ENCODE data around the gene SNX2.
A peak's percentile ranks its signal among the peaks of the same experiment; 100 is the strongest.

Gene SNX2

DNA sequence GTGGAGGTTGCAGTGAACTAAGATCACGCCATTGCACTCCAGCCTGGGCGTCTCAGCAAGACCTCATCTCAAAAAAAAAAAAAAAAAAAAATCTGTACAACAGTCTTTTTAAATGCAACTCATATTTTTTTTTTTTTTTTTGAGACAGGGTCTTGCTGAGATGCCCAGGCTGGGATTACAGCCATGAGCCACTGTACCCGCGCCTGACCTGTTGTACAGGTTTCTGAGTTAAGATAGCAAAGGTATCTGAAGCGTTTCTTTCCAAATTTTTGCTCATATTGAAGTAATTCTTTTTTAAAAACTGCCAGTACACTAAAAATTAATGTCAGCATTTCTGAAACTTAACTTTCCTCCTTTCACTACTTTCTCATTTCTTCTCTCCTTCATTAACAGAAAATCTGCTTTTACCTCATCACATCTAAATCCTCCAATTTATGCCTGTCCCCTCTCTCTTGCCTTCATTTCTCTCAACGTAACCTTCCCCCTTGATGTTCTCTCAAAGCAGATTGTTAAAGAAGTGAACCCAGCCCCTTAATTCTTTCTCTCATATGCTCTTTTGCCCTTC, 67.2 kb downstream of the SNX2 start:
- ATAC-seq, result no peak

DNA sequence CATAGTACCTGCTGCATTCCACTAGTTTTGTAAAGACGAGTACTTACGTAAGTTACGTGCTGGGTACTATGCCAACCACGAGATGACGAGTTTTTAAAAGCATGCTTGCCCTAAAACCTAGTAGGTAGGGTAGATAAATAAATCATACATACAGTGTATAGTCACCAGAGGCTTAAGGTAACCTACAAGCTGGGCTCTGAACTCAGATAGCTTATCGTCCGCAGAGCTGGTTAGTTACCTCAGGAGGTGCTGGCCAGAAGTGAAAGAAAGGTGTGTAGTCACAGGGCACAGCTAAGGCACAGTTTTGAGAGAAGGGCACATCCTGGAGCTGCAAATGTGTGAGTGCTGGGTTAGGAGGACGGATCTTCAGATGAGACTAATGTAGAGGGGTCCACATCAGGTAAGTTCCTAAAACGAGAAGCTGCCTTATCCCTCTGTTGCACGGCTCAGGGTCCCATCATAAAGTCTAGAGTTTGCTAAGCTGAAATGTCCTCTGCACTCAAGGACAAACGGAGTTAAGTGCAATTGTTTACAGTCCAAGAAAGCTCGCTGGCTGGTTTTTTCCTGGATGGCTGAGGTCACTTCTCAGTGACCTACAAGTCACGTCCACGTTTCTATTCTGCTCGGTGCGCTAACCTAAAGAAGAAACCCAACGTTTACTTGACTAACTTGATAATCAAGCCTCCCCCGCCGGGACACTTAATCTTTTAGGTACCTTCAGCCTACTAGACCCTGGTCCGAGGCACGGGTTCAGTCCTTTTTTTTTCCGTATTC, 69.4 kb downstream of the SNX2 start:
- no peak for ATAC-seq
- TF ChIP-seq GLIS3 (CRISPR knock-in tag; IDR thresholded peaks at IDR 0.05), result no peak
- no peak for TF ChIP-seq TOX (CRISPR knock-in tag; IDR thresholded peaks at IDR 0.05; ENCODE audit: borderline replicate concordance)
- no peak for TF ChIP-seq ZNF70 (CRISPR knock-in tag; IDR thresholded peaks at IDR 0.05)
- TF ChIP-seq ZNF8 (CRISPR knock-in tag; IDR thresholded peaks at IDR 0.05), result no peak
- TF ChIP-seq, protein P1, sequence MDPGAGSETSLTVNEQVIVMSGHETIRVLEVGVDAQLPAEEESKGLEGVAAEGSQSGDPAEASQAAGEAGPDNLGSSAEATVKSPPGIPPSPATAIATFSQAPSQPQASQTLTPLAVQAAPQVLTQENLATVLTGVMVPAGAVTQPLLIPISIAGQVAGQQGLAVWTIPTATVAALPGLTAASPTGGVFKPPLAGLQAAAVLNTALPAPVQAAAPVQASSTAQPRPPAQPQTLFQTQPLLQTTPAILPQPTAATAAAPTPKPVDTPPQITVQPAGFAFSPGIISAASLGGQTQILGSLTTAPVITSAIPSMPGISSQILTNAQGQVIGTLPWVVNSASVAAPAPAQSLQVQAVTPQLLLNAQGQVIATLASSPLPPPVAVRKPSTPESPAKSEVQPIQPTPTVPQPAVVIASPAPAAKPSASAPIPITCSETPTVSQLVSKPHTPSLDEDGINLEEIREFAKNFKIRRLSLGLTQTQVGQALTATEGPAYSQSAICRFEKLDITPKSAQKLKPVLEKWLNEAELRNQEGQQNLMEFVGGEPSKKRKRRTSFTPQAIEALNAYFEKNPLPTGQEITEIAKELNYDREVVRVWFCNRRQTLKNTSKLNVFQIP (CRISPR knock-in tag; IDR thresholded peaks at IDR 0.05; ENCODE audit: borderline replicate concordance, low read depth), result no peak

More for the DNA sequence above, 67.2 kb downstream of the SNX2 start:
- TF ChIP-seq BACH2 (CRISPR knock-in tag; IDR thresholded peaks at IDR 0.05; ENCODE audit: borderline replicate concordance), result no peak
- TF ChIP-seq CSDC2 (CRISPR knock-in tag; IDR thresholded peaks at IDR 0.05), result no peak
- TF ChIP-seq, protein P2, sequence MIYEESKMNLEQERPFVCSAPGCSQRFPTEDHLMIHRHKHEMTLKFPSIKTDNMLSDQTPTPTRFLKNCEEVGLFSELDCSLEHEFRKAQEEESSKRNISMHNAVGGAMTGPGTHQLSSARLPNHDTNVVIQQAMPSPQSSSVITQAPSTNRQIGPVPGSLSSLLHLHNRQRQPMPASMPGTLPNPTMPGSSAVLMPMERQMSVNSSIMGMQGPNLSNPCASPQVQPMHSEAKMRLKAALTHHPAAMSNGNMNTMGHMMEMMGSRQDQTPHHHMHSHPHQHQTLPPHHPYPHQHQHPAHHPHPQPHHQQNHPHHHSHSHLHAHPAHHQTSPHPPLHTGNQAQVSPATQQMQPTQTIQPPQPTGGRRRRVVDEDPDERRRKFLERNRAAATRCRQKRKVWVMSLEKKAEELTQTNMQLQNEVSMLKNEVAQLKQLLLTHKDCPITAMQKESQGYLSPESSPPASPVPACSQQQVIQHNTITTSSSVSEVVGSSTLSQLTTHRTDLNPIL (CRISPR knock-in tag; IDR thresholded peaks at IDR 0.05; ENCODE audit: low read depth), result no peak
- no peak for TF ChIP-seq ZC3H10 (CRISPR knock-in tag; IDR thresholded peaks at IDR 0.05)
- TF ChIP-seq SNAI2 (CRISPR knock-in tag; IDR thresholded peaks at IDR 0.05), result no peak
- TF ChIP-seq TCF4 (CRISPR knock-in tag; IDR thresholded peaks at IDR 0.05; ENCODE audit: borderline replicate concordance), result no peak

DNA sequence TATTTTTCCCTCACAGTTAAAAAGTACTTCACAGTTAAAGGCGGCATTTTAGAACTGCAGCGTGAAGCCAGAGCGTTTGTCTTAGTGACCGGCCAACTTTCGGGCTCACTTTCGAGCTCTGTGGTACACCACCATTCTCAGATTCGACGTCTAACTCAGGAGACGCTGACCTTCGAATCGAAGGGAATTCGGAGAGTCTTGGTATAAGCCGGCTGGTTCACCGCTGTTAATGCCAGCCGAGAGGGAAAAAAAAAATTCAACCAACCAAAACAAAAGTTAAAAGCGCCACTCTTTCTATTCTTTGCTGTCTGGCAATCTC, 70.0 kb downstream of the SNX2 start:
- no peak for TF ChIP-seq TOX (CRISPR knock-in tag; IDR thresholded peaks at IDR 0.05; ENCODE audit: borderline replicate concordance)
- no peak for ATAC-seq

DNA sequence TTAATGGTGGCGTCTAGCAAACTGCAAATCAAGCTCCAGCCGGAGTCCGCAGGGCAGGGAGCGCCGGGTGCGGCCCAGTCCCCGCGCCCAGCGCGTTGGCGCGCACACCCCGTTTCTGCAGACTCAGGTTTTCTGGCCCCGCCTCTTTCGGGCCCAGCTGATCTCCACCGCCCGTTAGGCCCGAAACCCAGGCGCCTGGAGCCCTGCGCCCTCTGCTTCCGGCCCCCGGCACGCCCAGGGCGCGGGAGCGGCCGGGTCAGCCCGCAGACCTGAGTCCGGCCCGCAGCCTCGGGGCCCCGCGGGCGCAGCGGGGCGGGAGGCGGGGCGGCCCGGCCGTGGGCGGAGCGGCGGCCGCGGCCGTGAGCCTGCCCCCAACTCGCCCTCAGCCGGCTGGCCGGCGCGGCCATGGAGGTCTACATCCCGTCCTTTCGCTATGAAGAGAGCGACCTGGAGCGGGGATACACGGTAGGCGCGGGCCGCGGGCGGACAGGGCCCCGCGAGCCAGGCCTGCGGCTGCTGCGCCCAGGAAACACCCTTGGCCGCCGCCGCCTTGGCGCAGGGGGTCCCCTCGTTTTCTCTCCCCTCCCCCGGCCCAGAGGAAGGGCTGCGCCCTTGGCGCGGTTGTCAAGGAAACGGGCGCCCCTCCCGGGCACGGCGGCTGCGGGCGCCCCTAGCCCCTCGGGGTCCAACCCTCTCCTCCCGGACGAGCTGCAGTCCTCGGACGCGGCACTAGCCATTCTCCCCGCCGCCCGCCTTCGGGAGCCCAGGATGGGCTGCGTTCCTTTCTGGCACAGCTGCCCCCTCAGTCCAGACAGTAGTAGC, 70.6 kb downstream of the SNX2 start, which contains the start of gene SNX24:
Gene SNX24 (plus strand): TSS at position 385 of the 822 bp plus-strand sequence. CDS start 21 bp downstream, at position 406.
- ATAC-seq, result peak; percentile 94
- TF ChIP-seq ZNF8 (CRISPR knock-in tag; IDR thresholded peaks at IDR 0.05), result 0 out of 2 replicates have a peak, but pooled peaks have one; percentile 8
- TF ChIP-seq, protein P1 (CRISPR knock-in tag; IDR thresholded peaks at IDR 0.05; ENCODE audit: borderline replicate concordance, low read depth), result no peak

DNA sequence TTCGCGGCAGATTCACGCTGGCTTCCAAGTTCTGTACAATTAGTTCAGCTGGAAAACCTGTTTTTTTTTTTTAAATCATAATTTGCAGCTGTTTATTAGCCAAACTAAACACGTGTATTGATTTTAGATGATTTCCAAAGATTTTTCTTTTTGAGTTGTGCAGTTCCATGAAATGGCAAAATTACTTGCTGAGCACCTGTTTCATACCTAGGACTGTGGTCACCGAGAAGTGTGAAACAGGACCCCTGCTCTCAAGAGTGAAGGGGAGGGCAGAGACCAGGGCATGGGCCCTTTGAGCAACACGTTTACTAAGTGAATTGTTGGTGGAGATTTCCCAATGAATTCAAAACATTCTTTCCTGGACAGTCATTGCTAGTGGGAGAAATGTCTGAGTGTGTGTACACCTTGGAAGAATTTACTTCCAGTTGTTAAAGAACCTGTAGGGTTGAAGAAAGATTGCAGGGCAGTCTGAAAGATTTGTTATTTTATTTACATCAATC, 71.2 kb downstream of the SNX2 start:
- TF ChIP-seq ZNF8 (CRISPR knock-in tag; IDR thresholded peaks at IDR 0.05) (no peak), SNAI2 (CRISPR knock-in tag; IDR thresholded peaks at IDR 0.05) (no peak), ARNTL (CRISPR knock-in tag; IDR thresholded peaks at IDR 0.05; ENCODE audit: borderline replicate concordance, low read depth) (no peak), ZC3H10 (CRISPR knock-in tag; IDR thresholded peaks at IDR 0.05) (no peak), OSR1 (CRISPR knock-in tag; IDR thresholded peaks at IDR 0.05) (no peak), PPARA (CRISPR knock-in tag; IDR thresholded peaks at IDR 0.05; ENCODE audit: borderline replicate concordance) (no peak), TOX (CRISPR knock-in tag; IDR thresholded peaks at IDR 0.05; ENCODE audit: borderline replicate concordance) (no peak), RARB (CRISPR knock-in tag; IDR thresholded peaks at IDR 0.05) (no peak), ZNF565 (CRISPR knock-in tag; conservative IDR thresholded peaks at IDR 0.05; ENCODE audit: low read depth) (no peak), ESRRG (CRISPR knock-in tag; IDR thresholded peaks at IDR 0.05) (no peak), TCF4 (CRISPR knock-in tag; IDR thresholded peaks at IDR 0.05; ENCODE audit: borderline replicate concordance) (no peak)
- TF ChIP-seq, protein P1 (CRISPR knock-in tag; IDR thresholded peaks at IDR 0.05; ENCODE audit: borderline replicate concordance, low read depth), result no peak
- TF ChIP-seq, protein P2 (CRISPR knock-in tag; IDR thresholded peaks at IDR 0.05; ENCODE audit: low read depth), result no peak
- TF ChIP-seq, protein P3, sequence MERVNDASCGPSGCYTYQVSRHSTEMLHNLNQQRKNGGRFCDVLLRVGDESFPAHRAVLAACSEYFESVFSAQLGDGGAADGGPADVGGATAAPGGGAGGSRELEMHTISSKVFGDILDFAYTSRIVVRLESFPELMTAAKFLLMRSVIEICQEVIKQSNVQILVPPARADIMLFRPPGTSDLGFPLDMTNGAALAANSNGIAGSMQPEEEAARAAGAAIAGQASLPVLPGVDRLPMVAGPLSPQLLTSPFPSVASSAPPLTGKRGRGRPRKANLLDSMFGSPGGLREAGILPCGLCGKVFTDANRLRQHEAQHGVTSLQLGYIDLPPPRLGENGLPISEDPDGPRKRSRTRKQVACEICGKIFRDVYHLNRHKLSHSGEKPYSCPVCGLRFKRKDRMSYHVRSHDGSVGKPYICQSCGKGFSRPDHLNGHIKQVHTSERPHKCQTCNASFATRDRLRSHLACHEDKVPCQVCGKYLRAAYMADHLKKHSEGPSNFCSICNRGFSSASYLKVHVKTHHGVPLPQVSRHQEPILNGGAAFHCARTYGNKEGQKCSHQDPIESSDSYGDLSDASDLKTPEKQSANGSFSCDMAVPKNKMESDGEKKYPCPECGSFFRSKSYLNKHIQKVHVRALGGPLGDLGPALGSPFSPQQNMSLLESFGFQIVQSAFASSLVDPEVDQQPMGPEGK (CRISPR knock-in tag; IDR thresholded peaks at IDR 0.05; ENCODE audit: borderline replicate concordance), result no peak
- ATAC-seq, result peak; percentile 49
